DOHH2 (cell line): ENCODE measurements around the gene MEGF11.

Experiments used
- H3F3A ChIP-seq: fragments of 200-600 bp; sonication (generic), shearing (Covaris generic); 2 replicates; pipeline ENCODE4 v1.6.0; 2016; ENCODE audit warnings: antibody characterized with exemption, mild to moderate bottlenecking; ENCODE audit not compliant: control insufficient read depth, insufficient read depth
- H3K27ac ChIP-seq: fragments of 200-600 bp; sonication (generic); 2 replicates; pipeline ENCODE4 v1.5.1; 2014; ENCODE audit warnings: low read depth, mild to moderate bottlenecking, low read length, moderate library complexity
- H3K27me3 ChIP-seq: fragments of 200-600 bp; sonication (generic); 2 replicates; pipeline ENCODE4 v1.6.1; 2014; ENCODE audit warnings: mild to moderate bottlenecking, low read length, mixed read lengths; ENCODE audit not compliant: control insufficient read depth
- H3K36me3 ChIP-seq: fragments of 200-600 bp; sonication (generic); 2 replicates; pipeline ENCODE4 v1.6.1; 2014; ENCODE audit warnings: mild to moderate bottlenecking, low read length, moderate library complexity, mixed read lengths; ENCODE audit not compliant: control insufficient read depth
- H3K4me1 ChIP-seq: fragments of 200-600 bp; sonication (generic); 2 replicates; pipeline ENCODE4 v1.6.1; 2014; ENCODE audit warnings: mild to moderate bottlenecking, low read length, mixed read lengths; ENCODE audit not compliant: control insufficient read depth
- H3K4me2 ChIP-seq: fragments of 200-600 bp; sonication (generic); 2 replicates; pipeline ENCODE4 v1.6.0; 2014; ENCODE audit warnings: mild to moderate bottlenecking, low read length, moderate library complexity
- H3K4me3 ChIP-seq: fragments of 200-600 bp; sonication (generic); 2 replicates; pipeline ENCODE4 v1.5.1; 2014; ENCODE audit warnings: mild to moderate bottlenecking, low read length, mixed read lengths
- H3K79me2 ChIP-seq: fragments of 200-600 bp; sonication (generic); 2 replicates; pipeline ENCODE4 v1.6.1; 2014; ENCODE audit warnings: mild to moderate bottlenecking, low read length, mixed read lengths; ENCODE audit not compliant: control insufficient read depth
- H3K9me2 ChIP-seq: fragments of 200-600 bp; sonication (generic); replicated peaks from 2 replicates; pipeline ENCODE4 v1.6.1; 2014; ENCODE audit warnings: mild to moderate bottlenecking, low read length, mixed read lengths; ENCODE audit not compliant: control insufficient read depth
- H3K9me3 ChIP-seq: fragments of 200-600 bp; sonication (generic); 2 replicates; pipeline ENCODE4 v1.6.1; 2014; ENCODE audit warnings: antibody characterized with exemption, low read length, mixed read lengths; ENCODE audit not compliant: control insufficient read depth, insufficient read depth
- H4K20me1 ChIP-seq: fragments of 200-600 bp; sonication (generic); 2 replicates; pipeline ENCODE4 v1.6.0; 2014; ENCODE audit warnings: low read depth, mild to moderate bottlenecking, antibody characterized with exemption, low read length, moderate library complexity; ENCODE audit not compliant: control insufficient read depth, insufficient read depth
- CTCF ChIP-seq: fragments of 200-600 bp; sonication (generic); IDR thresholded peaks from one replicate; pipeline ENCODE4 v1.5.1; 2014; ENCODE audit warnings: antibody characterized with exemption, mild to moderate bottlenecking, low read depth, low read length; ENCODE audit not compliant: poor library complexity, severe bottlenecking
- EZH2phosphoT487 ChIP-seq: fragments of 200-600 bp; sonication (generic); IDR thresholded peaks from 2 replicates; pipeline ENCODE4 v1.6.1; 2017; ENCODE audit warnings: borderline replicate concordance, mild to moderate bottlenecking, antibody characterized with exemption, low read length, moderate library complexity, mixed read lengths

MEGF11 gene

GRCh38 chr15:66053991-66054390 is 199.6 kb downstream of the MEGF11 start:
- H3K27me3 ChIP-seq, result no peaks in the 10 kb centered on the region
- no peaks in the 10 kb centered on the region for H3F3A ChIP-seq
- no peaks in the 10 kb centered on the region for H3K4me1 ChIP-seq
- H3K9me2 ChIP-seq, result no peaks in the 10 kb centered on the region
- no peaks in the 10 kb centered on the region for H3K79me2 ChIP-seq
- H4K20me1 ChIP-seq, result no peaks in the 10 kb centered on the region
- H3K36me3 ChIP-seq, result peaks cover 12% of the 10 kb centered on the region
- no peaks in the 10 kb centered on the region for H3K9me3 ChIP-seq
- H3K4me3 ChIP-seq, result no peak overlapping the region
- no peak overlapping the region for H3K4me2 ChIP-seq
- H3K27ac ChIP-seq, result no peak overlapping the region
- TF ChIP-seq EZH2phosphoT487 (no peak), CTCF (no peak)

GRCh38 chr15:66051833-66052232 is 201.7 kb downstream of the MEGF11 start:
- H3F3A ChIP-seq, result no peaks in the 10 kb centered on the region
- no peak overlapping the region for H3K27ac ChIP-seq
- H3K9me3 ChIP-seq, result no peaks in the 10 kb centered on the region
- H3K79me2 ChIP-seq, result no peaks in the 10 kb centered on the region
- no peak overlapping the region for H3K4me2 ChIP-seq
- no peaks in the 10 kb centered on the region for H3K4me1 ChIP-seq
- H3K4me3 ChIP-seq, result no peak overlapping the region
- no peak for TF ChIP-seq EZH2phosphoT487
- H4K20me1 ChIP-seq, result no peaks in the 10 kb centered on the region
- peaks cover 12% of the 10 kb centered on the region for H3K36me3 ChIP-seq
- no peaks in the 10 kb centered on the region for H3K27me3 ChIP-seq
- no peaks in the 10 kb centered on the region for H3K9me2 ChIP-seq

GRCh38 chr15:66050264-66050663 is 203.3 kb downstream of the MEGF11 start:
- Histone ChIP-seq H3K9me3 (peaks cover 2% of the 10 kb centered on the region; the same call in 1 of the 2 replicates), H4K20me1 (no peaks in the 10 kb centered on the region), H3K4me3 (no peak overlapping the region), H3K27ac (no peak overlapping the region), H3K4me1 (no peaks in the 10 kb centered on the region), H3K27me3 (no peaks in the 10 kb centered on the region), H3K4me2 (no peak overlapping the region), H3K36me3 (peaks cover 4% of the 10 kb centered on the region; the same call in 1 of the 2 replicates), H3F3A (no peaks in the 10 kb centered on the region), H3K79me2 (no peaks in the 10 kb centered on the region), H3K9me2 (no peaks in the 10 kb centered on the region)
- no peak for TF ChIP-seq EZH2phosphoT487
- no peak for TF ChIP-seq CTCF

- H3K9me2 ChIP-seq, result no peaks in the 10 kb centered on the region
- no peak overlapping the region for H3K27ac ChIP-seq
- H3K27me3 ChIP-seq, result no peaks in the 10 kb centered on the region
- peaks cover 8% of the 10 kb centered on the region; the same call in 1 of the 2 replicates for H3K36me3 ChIP-seq
- no peaks in the 10 kb centered on the region for H3F3A ChIP-seq
- no peaks in the 10 kb centered on the region for H3K4me1 ChIP-seq
- no peak overlapping the region for H3K4me2 ChIP-seq
- H3K9me3 ChIP-seq, result peaks cover 3% of the 10 kb centered on the region; the same call in 1 of the 2 replicates
- H3K79me2 ChIP-seq, result no peaks in the 10 kb centered on the region
- TF ChIP-seq CTCF, result no peak
- no peak for TF ChIP-seq EZH2phosphoT487
- H3K4me3 ChIP-seq, result no peak overlapping the region
- H4K20me1 ChIP-seq, result no peaks in the 10 kb centered on the region
Observed at GRCh38 chr15:66049353-66049752, 204.2 kb downstream of the MEGF11 start.
